Tibial artery (tissue), 4 donors: Measurements from ENCODE around the gene AP5Z1.

ENCODE experiments used
- DNase-seq, 2 donors: peaks; one replicate each; pipeline ENCODE4 v3.0.0-alpha.2; 2019
- H3K27ac ChIP-seq, 2 donors: fragments of 200-600 bp; sonication (generic) in 1 of 2; 1 replicate in 1 of 2; 2 replicates in 1 of 2; pipeline ENCODE4 v1.5.1; 2018 to 2019; ENCODE audit warnings: mild to moderate bottlenecking in 1 of 2
- H3K27me3 ChIP-seq, 2 donors: fragments of 200-600 bp; sonication (generic) in 1 of 2; one replicate each; pipeline versions ENCODE4 v1.5.1 to v1.6.0; 2016 to 2019
- H3K36me3 ChIP-seq, 3 donors: fragments of 200-600 bp; sonication (generic) in 2 of 3; one replicate each; pipeline ENCODE4 v1.5.1; 2016 to 2019; ENCODE audit warnings: mild to moderate bottlenecking in 2 of 3
- H3K4me1 ChIP-seq, 4 donors: fragments of 200-600 bp; sonication (generic) in 2 of 4; 1 replicate in 3 of 4; 2 replicates in 1 of 4; pipeline ENCODE4 v1.5.1; 2016 to 2019
- H3K4me3 ChIP-seq, 2 donors: fragments of 200-600 bp; sonication (generic) in 1 of 2; 1 replicate in 1 of 2; 2 replicates in 1 of 2; pipeline ENCODE4 v1.5.1; 2018 to 2019; ENCODE audit warnings: mild to moderate bottlenecking in 2 of 2
- H3K9me3 ChIP-seq, 3 donors: fragments of 200-600 bp; sonication (generic) in 1 of 3; one replicate each; pipeline ENCODE4 v1.5.1; 2016 to 2019
- intact Hi-C: fragments of 100-400 bp; cut with DNase I; formaldehyde crosslinking; loops from one replicate; pipeline ENCODE4 v1.15.0; 2023; ENCODE audit warnings: low total_unique reads
- TF ChIP-seq, protein P1 (sequence below), 2 experiments: fragments of 200-600 bp in 1 of 2; fragments of 450-650 bp in 1 of 2; IDR thresholded peaks; one replicate each; pipeline ENCODE4 v1.5.1; 2017 to 2019; ENCODE audit warnings: antibody characterized with exemption in 2 of 2, mild to moderate bottlenecking in 1 of 2, moderate library complexity in 1 of 2

AP5Z1 gene

DNA sequence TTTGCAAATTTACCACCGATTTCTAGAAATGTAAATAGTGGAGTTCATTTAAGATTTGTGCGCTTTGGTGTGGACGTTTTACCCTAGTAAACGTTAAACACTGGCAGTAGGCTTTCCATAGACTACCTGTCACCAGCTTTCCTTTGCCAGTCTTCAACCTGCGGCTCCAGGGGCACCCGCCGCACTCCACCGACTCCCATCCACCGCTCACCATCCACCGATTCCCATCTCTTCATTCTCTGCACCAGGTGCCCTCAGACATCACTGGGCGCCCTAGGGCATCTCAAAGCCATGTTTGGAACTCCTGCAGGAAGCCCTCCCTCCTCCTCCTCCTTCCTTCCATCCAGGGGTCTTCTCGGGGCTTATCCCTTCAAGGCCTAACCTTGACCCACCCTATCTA, 1.4 kb upstream of the AP5Z1 start:
- Histone ChIP-seq H3K9me3 (no peaks in the 10 kb centered on the region), H3K27ac (peak overlapping the region; percentile 89 to 97), H3K27me3 (no peaks in the 10 kb centered on the region), H3K4me1 (peaks cover 4 to 44% (median 33%) of the 10 kb centered on the region in 4 donors), H3K36me3 (peaks cover 0 to 6% (median 0%) of the 10 kb centered on the region in 3 donors), H3K4me3 (no peak overlapping the region)
- intact Hi-C loops: no loop called here
- TF ChIP-seq, protein P1, sequence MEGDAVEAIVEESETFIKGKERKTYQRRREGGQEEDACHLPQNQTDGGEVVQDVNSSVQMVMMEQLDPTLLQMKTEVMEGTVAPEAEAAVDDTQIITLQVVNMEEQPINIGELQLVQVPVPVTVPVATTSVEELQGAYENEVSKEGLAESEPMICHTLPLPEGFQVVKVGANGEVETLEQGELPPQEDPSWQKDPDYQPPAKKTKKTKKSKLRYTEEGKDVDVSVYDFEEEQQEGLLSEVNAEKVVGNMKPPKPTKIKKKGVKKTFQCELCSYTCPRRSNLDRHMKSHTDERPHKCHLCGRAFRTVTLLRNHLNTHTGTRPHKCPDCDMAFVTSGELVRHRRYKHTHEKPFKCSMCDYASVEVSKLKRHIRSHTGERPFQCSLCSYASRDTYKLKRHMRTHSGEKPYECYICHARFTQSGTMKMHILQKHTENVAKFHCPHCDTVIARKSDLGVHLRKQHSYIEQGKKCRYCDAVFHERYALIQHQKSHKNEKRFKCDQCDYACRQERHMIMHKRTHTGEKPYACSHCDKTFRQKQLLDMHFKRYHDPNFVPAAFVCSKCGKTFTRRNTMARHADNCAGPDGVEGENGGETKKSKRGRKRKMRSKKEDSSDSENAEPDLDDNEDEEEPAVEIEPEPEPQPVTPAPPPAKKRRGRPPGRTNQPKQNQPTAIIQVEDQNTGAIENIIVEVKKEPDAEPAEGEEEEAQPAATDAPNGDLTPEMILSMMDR (IDR thresholded peaks at IDR 0.05): no peak
- no peak for DNase-seq

DNA sequence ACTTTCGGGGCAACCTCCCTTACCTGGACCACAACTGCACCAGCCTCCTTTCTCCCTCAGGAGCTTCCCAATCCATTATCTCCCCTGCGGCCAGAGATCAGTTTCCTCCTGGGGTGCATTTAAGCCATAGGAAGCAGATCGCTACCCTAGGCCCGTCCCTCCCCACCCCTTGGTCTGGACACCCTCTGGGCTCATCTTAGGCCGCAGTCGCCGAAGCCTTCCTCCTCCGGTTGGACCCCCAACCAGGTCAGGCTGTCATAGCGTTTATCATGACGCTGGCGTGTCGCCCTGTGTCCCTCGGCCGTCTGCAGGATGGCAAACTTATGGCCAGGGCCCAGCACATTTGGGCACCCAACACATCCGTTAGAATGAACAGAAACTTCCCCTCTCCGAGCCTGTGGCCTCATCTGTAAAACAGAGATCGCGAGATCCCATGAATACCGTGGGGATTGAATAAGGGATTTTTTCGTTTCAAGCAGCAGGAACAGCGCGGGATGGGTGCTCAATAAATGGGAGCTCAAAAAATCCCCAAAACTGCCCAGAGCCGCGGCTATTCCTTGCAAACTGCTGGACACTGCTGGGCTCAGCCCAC, 669 bp upstream of the AP5Z1 start:
- no peaks in the 10 kb centered on the region for H3K9me3 ChIP-seq
- no peaks in the 10 kb centered on the region for H3K27me3 ChIP-seq
- H3K4me3 ChIP-seq: peak overlapping the region; percentile 71 to 97
- TF ChIP-seq, protein P1 (IDR thresholded peaks at IDR 0.05): no peak
- intact Hi-C loops: no loop called here
- peaks cover 4 to 38% (median 32%) of the 10 kb centered on the region in 4 donors for H3K4me1 ChIP-seq
- peaks cover 0 to 6% (median 0%) of the 10 kb centered on the region in 3 donors for H3K36me3 ChIP-seq
- peak overlapping the region; percentile 89 to 97 for H3K27ac ChIP-seq
- DNase-seq: peak in 1 of 2 donors; percentile 41

DNA sequence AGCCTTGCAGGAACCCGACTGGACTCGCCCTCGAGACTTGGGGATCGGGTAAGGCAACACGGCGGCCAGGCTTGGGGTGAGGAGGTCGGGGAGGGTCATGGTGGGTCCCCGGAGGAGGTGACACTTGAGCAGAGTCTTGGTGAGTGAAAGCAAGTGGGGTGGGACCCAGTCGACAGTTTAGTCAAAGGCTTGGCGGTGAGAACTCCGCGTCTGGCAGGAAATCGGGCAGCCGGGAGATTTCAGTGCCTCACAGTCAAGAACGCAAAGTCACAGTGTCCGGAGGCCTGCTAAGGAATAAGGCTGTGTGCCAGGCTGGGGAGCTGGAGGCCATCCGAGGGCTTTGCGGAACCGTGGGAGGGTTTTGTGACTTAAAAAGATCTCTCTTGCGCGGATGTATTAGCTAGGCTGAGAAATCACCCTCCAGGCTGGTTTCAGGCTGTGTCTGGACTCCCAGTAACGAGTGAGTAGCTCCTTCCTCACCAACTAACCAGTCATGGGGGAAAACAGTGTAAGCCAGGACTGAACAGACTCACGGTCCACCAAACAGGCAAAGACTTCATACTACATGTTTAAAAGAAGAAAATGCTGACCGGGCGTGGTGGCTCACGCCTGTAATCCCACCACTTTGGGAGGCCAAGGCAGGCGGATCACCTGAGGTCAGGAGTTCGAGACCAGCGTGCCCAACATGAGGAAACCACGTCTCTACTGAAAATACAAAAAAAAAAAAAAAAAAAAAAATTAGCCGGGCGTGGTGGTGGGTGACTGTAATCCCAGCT, 613 bp downstream of the AP5Z1 start:
- TF ChIP-seq, protein P1 (IDR thresholded peaks at IDR 0.05): no peak
- DNase-seq: no peak
- Histone ChIP-seq H3K27me3 (no peaks in the 10 kb centered on the region), H3K4me3 (peak overlapping the region; percentile 71 to 97), H3K4me1 (peaks cover 4 to 38% (median 31%) of the 10 kb centered on the region in 4 donors), H3K36me3 (peaks cover 2 to 12% (median 4%) of the 10 kb centered on the region in 3 donors), H3K9me3 (no peaks in the 10 kb centered on the region), H3K27ac (peak overlapping the region; percentile 89 to 97)
- intact Hi-C loops: no loop called here

DNA sequence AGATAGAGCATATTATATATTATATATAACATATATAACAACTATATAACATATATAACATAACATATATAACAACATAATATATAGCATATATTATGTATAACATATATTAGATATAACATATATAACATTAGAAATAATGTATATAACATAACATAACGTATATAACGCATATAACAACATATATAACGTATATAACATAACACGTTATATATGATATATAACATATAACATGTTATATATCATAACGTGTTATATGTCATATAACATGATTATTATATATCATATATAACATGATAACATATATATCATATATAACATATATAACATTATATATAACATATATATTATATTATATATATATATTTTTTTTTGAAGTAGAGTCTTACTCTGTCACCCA, 3.7 kb downstream of the AP5Z1 start:
- intact Hi-C loops: no loop called here
- Histone ChIP-seq H3K36me3 (peaks cover 33 to 36% (median 34%) of the 10 kb centered on the region in 3 donors), H3K4me1 (peaks cover 4 to 33% (median 29%) of the 10 kb centered on the region in 4 donors), H3K27me3 (no peaks in the 10 kb centered on the region), H3K9me3 (no peaks in the 10 kb centered on the region), H3K27ac (no peak overlapping the region), H3K4me3 (no peak overlapping the region)
- DNase-seq: no peak
- TF ChIP-seq, protein P1 (IDR thresholded peaks at IDR 0.05): no peak

DNA sequence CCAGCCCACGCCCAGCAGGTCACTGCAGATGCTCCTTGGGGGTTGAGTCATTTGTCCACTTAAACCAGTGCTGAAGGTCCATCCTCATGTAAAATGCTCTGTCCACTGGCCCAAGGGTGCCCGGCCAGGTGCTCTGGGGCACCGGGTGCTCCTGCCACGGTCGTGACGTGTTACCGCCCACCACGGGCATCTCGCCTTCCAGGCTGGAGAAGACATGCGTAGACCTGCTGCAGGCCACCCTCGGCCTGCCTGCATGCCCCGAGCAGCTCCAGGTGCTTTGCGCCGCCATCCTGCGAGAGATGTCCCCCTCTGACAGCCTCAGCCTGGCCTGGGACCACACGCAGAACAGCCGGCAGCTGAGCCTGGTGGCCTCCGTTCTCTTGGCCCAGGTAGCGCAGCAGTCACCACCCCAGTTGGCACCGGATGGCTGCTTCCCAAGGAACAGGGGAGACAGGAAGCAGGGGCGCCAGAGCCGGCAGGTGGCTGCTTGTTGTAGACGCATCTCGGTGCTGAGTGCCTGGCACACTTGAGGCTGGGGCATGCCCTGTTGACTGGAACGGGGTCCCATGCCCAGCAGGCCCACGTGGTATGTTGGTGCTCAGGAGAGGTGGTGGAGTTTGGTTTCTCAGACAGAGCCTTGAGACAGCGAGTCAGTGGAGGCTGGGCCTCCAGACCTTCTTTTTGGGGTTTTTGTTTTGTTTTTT, 6.1 kb downstream of the AP5Z1 start:
- no peak for DNase-seq
- Histone ChIP-seq H3K27me3 (no peaks in the 10 kb centered on the region), H3K4me3 (no peak overlapping the region), H3K36me3 (peaks cover 53 to 60% (median 58%) of the 10 kb centered on the region in 3 donors), H3K9me3 (no peaks in the 10 kb centered on the region), H3K27ac (no peak overlapping the region), H3K4me1 (peaks cover 0 to 20% (median 17%) of the 10 kb centered on the region in 4 donors)
- intact Hi-C loops: no loop called here
- TF ChIP-seq, protein P1 (IDR thresholded peaks at IDR 0.05): no peak
